Measurements from ENCODE around the gene DCLK1.

Gene DCLK1

GRCh38 chr13:35841060-35841521, 290.1 kb downstream of the DCLK1 start:
- TF ChIP-seq CTCF (IDR thresholded peaks at IDR 0.05; ENCODE audit: insufficient read depth, low read length), result no peak
- no peak for TF ChIP-seq SPI1 (IDR thresholded peaks at IDR 0.05; ENCODE audit: borderline replicate concordance, low read depth)
- TF ChIP-seq GABPA (IDR thresholded peaks at IDR 0.05; ENCODE audit: low read depth), result no peak
- no peak for TF ChIP-seq POLR2AphosphoS5 (IDR thresholded peaks at IDR 0.05; ENCODE audit: low read depth)
- TF ChIP-seq REST (IDR thresholded peaks at IDR 0.05; ENCODE audit: insufficient replicate concordance, low read depth), result no peak
- H3K27ac ChIP-seq (replicated peaks), result no peak overlapping the region
- peaks cover 2% of the 10 kb centered on the region for H3K27me3 ChIP-seq (ENCODE audit: insufficient read depth, poor library complexity, severe bottlenecking)
- H3K4me3 ChIP-seq (replicated peaks; ENCODE audit: insufficient read depth, low read length), result no peak overlapping the region
- no peak for DNase-seq (ENCODE audit: low read depth in 1 of 2, low spot score in 1 of 2)

GRCh38 chr13:35839806-35840205, 291.4 kb downstream of the DCLK1 start:
- Histone ChIP-seq H3K27me3 (ENCODE audit: insufficient read depth, poor library complexity, severe bottlenecking) (peaks cover 2% of the 10 kb centered on the region), H3K4me3 (replicated peaks; ENCODE audit: insufficient read depth, low read length) (no peak overlapping the region), H3K27ac (replicated peaks) (no peak overlapping the region)
- TF ChIP-seq CTCF (IDR thresholded peaks at IDR 0.05; ENCODE audit: insufficient read depth, low read length), result no peak
- TF ChIP-seq SPI1 (IDR thresholded peaks at IDR 0.05; ENCODE audit: borderline replicate concordance, low read depth), result no peak
- no peak for TF ChIP-seq POLR2AphosphoS5 (IDR thresholded peaks at IDR 0.05; ENCODE audit: low read depth)
- TF ChIP-seq REST (IDR thresholded peaks at IDR 0.05; ENCODE audit: insufficient replicate concordance, low read depth), result no peak
- TF ChIP-seq GABPA (IDR thresholded peaks at IDR 0.05; ENCODE audit: low read depth), result no peak
- DNase-seq (ENCODE audit: low read depth in 1 of 2, low spot score in 1 of 2), result no peak

- TF ChIP-seq REST (IDR thresholded peaks at IDR 0.05; ENCODE audit: insufficient replicate concordance, low read depth) (no peak), CTCF (IDR thresholded peaks at IDR 0.05; ENCODE audit: insufficient read depth, low read length) (no peak), SPI1 (IDR thresholded peaks at IDR 0.05; ENCODE audit: borderline replicate concordance, low read depth) (no peak), GABPA (IDR thresholded peaks at IDR 0.05; ENCODE audit: low read depth) (no peak), POLR2AphosphoS5 (IDR thresholded peaks at IDR 0.05; ENCODE audit: low read depth) (no peak)
- H3K4me3 ChIP-seq (replicated peaks; ENCODE audit: insufficient read depth, low read length), result no peak overlapping the region
- no peak overlapping the region for H3K27ac ChIP-seq (replicated peaks)
- peaks cover 3% of the 10 kb centered on the region for H3K27me3 ChIP-seq (ENCODE audit: insufficient read depth, poor library complexity, severe bottlenecking)
- no peak for DNase-seq (ENCODE audit: low read depth in 1 of 2, low spot score in 1 of 2)
These were observed 292.8 kb downstream of the DCLK1 start for GRCh38 chr13:35838356-35838755.
